Uterus (tissue), 4 donors: ENCODE data around the gene MYO1B. TPM values are rescaled to one million over a fixed set of nuclear protein-coding genes. Genes with fewer than 3 reads are reported as not detected.

Source experiments
- DNase-seq, 2 donors: peaks; one replicate each; pipeline ENCODE4 v3.0.0-alpha.2; 2019 to 2020
- H3K27ac ChIP-seq, 2 donors: fragments of 200-600 bp; sonication (generic); 1 replicate in 1 of 2; 2 replicates in 1 of 2; pipeline ENCODE4 v1.5.1; 2016 to 2018
- H3K27me3 ChIP-seq, 2 donors: fragments of 200-600 bp; sonication (generic); one replicate each; pipeline ENCODE4 v1.5.1; 2018 to 2019; ENCODE audit warnings: control low read depth in 1 of 2
- H3K36me3 ChIP-seq, 2 donors: fragments of 200-600 bp; sonication (generic); one replicate each; pipeline ENCODE4 v1.5.1; 2019; ENCODE audit warnings: control low read depth in 1 of 2
- H3K4me1 ChIP-seq, 2 donors: fragments of 200-600 bp; sonication (generic); one replicate each; pipeline ENCODE4 v1.5.1; 2018 to 2019; ENCODE audit warnings: control low read depth in 1 of 2
- H3K4me3 ChIP-seq, 2 donors: fragments of 200-600 bp; sonication (generic); 1 replicate in 1 of 2; 2 replicates in 1 of 2; pipeline ENCODE4 v1.5.1; 2018 to 2019; ENCODE audit warnings: mild to moderate bottlenecking in 1 of 2
- H3K9me3 ChIP-seq, 2 donors: fragments of 200-600 bp; sonication (generic); one replicate each; pipeline ENCODE4 v1.5.1; 2019; ENCODE audit warnings: control low read depth in 1 of 2
- CTCF ChIP-seq, 4 experiments: fragments of 200-600 bp in 2 of 4; fragments of 450-650 bp in 2 of 4; sonication (generic) in 2 of 4; IDR thresholded peaks; one replicate each; pipeline ENCODE4 v1.5.1; 2016 to 2019; ENCODE audit warnings: antibody characterized with exemption in 4 of 4, mild to moderate bottlenecking in 2 of 4, moderate library complexity in 1 of 4
- POLR2A ChIP-seq, 2 donors: fragments of 450-650 bp; IDR thresholded peaks; one replicate each; pipeline ENCODE4 v1.6.1; 2016; ENCODE audit warnings: antibody characterized with exemption in 2 of 2, mild to moderate bottlenecking in 1 of 2, moderate library complexity in 1 of 2
- intact Hi-C: fragments of 100-400 bp; cut with DNase I; formaldehyde crosslinking; loops from one replicate; pipeline ENCODE4 v1.15.1; 2023; ENCODE audit warnings: low total_unique reads
- total RNA-seq, 4 donors: library from RNA; depleted of rRNA in 3 of 4; stranded (reverse); fragments of >200 nt in 3 of 4; gene quantifications; one replicate each; pipeline versions ENCODE4 v1.1.0 to v1.2.4, GENCODE V29; 2014 to 2023
- donor health status: DM: yes; HTN: yes; CAD: no.

Gene MYO1B
- total RNA-seq, 4 donors from 2014 or later: 10.3 to 169 (median 29.5) TPM

- Histone ChIP-seq H3K4me3 (no peak overlapping the region), H3K27ac (no peak overlapping the region), H3K36me3 (no peaks in the 10 kb centered on the region), H3K27me3 (no peaks in the 10 kb centered on the region), H3K9me3 (no peaks in the 10 kb centered on the region), H3K4me1 (no peaks in the 10 kb centered on the region)
- TF ChIP-seq POLR2A (IDR thresholded peaks at IDR 0.05) (no peak), CTCF (IDR thresholded peaks at IDR 0.05) (no peak)
- DNase-seq: no peak
- intact Hi-C loops: no loop called here
These were observed 35.9 kb downstream of the MYO1B start for GRCh38 chr2:191280834-191281756.

GRCh38 chr2:191285252-191285651 lies 40.0 kb downstream of the MYO1B start:
- intact Hi-C loops: no loop called here
- no peaks in the 10 kb centered on the region for H3K36me3 ChIP-seq

GRCh38 chr2:191287820-191288219 lies 42.6 kb downstream of the MYO1B start:
- Histone ChIP-seq H3K27me3 (no peaks in the 10 kb centered on the region), H3K36me3 (no peaks in the 10 kb centered on the region), H3K4me1 (no peaks in the 10 kb centered on the region), H3K4me3 (no peak overlapping the region), H3K9me3 (no peaks in the 10 kb centered on the region), H3K27ac (no peak overlapping the region)
- DNase-seq: no peak
- intact Hi-C loops: no loop called here
- TF ChIP-seq POLR2A (IDR thresholded peaks at IDR 0.05): no peak
- no peak for TF ChIP-seq CTCF (IDR thresholded peaks at IDR 0.05)

More at GRCh38 chr2:191285252-191285651, 40.0 kb downstream of the MYO1B start:
- Histone ChIP-seq H3K27ac (no peak overlapping the region), H3K4me1 (no peaks in the 10 kb centered on the region), H3K4me3 (no peak overlapping the region), H3K27me3 (no peaks in the 10 kb centered on the region), H3K9me3 (no peaks in the 10 kb centered on the region)
- no peak for TF ChIP-seq CTCF (IDR thresholded peaks at IDR 0.05)
- no peak for TF ChIP-seq POLR2A (IDR thresholded peaks at IDR 0.05)
- DNase-seq: no peak

- H3K36me3 ChIP-seq: no peaks in the 10 kb centered on the region
- no peak overlapping the region for H3K4me3 ChIP-seq
- H3K27ac ChIP-seq: no peak overlapping the region
- DNase-seq: no peak
- no peaks in the 10 kb centered on the region for H3K27me3 ChIP-seq
- no peaks in the 10 kb centered on the region for H3K4me1 ChIP-seq
- intact Hi-C loops: no loop called here
- H3K9me3 ChIP-seq: no peaks in the 10 kb centered on the region
- no peak for TF ChIP-seq POLR2A (IDR thresholded peaks at IDR 0.05)
These were observed 43.8 kb downstream of the MYO1B start for GRCh38 chr2:191289049-191289448.

GRCh38 chr2:191291471-191291870 lies 46.3 kb downstream of the MYO1B start:
- TF ChIP-seq CTCF (IDR thresholded peaks at IDR 0.05) (no peak), POLR2A (IDR thresholded peaks at IDR 0.05) (no peak)
- no peak for DNase-seq
- no peaks in the 10 kb centered on the region for H3K36me3 ChIP-seq
- H3K27ac ChIP-seq: no peak overlapping the region
- H3K4me1 ChIP-seq: no peaks in the 10 kb centered on the region
- H3K27me3 ChIP-seq: no peaks in the 10 kb centered on the region
- intact Hi-C loops: no loop called here
- H3K4me3 ChIP-seq: no peak overlapping the region
- no peaks in the 10 kb centered on the region for H3K9me3 ChIP-seq
